SH-SY5Y (cell line): Measurements from ENCODE around the gene NUDT17.

Experiments
- GATA2 ChIP-seq: IDR thresholded peaks from 2 replicates; pipeline ENCODE4 v1.6.1; 2011; ENCODE audit warnings: mild to moderate bottlenecking, low read depth, low read length
- GATA3 ChIP-seq: IDR thresholded peaks from 2 replicates; pipeline ENCODE4 v1.6.1; 2011; ENCODE audit warnings: low read depth, mild to moderate bottlenecking, low read length, moderate library complexity

Gene NUDT17

DNA sequence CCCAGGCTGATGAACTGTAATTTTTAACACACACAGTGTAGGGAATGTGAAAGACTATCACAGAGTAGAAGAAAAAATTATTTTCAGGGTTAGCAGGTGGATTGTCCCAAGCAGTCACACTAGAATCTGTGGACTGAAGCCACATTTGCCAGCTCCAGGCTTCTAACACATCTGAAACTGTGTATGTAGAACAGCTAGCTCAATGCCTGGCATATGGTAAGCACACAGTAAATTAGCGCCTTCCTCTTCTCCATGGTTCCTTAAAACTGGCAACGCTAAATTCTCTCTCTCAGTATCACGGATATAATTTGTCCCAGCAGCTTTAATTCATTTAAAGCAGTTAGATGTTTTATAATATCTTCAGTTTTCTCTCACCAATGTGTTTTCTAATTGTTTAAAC lies 2.4 kb upstream of the NUDT17 start:
- no peak for TF ChIP-seq GATA3
- TF ChIP-seq GATA2: no peak

DNA sequence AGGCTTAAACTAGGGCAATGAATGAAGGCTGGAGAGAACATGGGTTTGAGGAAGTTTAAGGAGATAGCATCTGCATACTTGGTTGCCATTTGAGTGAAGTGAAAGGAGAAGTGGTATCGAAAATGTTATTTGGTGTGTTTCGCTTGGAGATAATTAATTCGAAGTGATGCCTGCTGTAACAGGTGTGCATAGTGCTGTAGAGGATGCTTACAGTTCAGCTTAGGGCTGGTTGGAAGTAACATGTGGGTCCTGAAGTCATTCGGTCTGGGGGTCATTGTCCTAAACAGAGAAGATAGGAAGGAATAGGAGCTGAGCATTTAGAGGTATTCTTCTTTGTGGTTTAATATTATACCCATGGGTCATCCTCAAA lies 301 bp upstream of the NUDT17 start:
- no peak for TF ChIP-seq GATA3
- TF ChIP-seq GATA2: no peak; the same call in 1 of the 2 replicates

DNA sequence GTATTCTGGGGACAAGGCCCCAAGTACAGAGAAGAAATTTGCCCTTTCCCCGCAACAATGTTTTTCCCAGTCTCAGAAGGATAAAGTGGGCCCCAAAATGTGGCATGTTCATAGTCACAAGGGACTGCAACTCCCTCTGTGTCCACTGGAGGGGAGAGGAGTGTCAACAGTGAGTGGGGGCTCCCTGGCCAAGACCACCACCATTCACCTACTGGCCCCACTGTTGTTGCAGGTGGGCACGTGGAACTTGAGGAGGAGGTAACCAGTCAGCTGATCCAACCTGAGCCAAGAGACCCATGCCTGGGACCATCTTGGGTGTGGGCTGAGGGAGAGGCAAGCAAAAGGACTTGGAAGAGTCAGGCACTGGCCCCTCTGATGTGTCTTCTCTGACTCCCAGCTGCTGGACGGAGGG lies 777 bp downstream of the NUDT17 start:
- no peak for TF ChIP-seq GATA3
- TF ChIP-seq GATA2: no peak

DNA sequence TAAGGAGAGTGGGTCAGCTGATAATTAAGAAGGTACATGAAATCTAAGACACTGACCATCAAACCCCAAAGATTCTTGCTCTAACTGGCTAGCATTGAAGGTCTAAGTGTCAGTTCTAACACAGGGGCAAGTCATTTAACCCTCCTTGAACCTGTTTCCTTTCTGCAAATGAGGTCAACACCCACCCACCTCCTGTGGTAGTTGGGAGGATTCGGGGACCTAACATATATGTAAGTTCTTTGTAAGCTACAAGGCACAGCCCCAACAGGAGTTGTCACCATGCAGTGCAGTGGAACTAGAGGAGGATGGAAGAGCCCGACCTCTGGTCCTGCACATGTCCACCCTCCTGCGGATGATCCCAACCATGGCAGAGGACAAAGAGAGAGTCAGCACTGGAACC lies 2.4 kb downstream of the NUDT17 start:
- TF ChIP-seq GATA2 (no peak), GATA3 (no peak)

DNA sequence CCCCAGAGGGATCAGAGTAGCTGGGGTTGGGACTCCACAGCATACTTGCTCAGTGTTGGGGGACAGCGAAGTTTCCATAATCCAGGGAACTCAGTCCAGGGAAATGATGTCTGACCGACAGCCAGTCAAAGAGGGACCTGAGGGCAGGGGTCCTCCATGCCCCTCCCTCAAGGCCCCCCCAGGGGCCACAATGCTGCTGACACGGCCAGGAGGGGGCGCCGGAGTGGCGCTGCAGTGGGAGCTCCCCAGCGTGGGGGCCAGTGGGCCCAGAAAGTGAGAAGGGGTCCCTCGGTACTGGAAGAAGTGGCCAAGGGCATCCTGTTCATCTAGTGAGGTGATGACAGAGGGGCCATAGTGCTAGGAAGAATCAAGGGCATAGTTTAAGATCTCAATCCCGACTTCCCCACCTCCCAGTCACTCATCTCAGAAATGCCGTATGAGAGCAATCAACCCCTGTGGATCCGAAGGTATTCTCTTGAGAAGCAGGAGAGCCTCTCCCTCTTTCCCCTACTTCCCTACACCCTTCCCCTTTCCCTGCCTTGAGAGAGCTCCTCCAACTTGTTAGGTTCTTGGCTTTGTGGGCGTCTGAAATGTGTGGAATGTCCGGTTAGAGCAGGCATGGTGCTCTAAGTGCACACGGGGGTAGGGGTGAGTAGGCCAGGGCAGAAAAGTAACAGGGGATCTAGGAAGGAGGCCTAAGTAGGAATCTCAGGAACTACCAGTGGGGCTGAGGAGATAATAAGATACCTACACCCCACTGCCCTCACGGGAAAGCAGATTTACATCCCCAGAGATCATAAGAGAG lies 4.1 kb downstream of the NUDT17 start:
- TF ChIP-seq GATA2: no peak
- TF ChIP-seq GATA3: no peak

DNA sequence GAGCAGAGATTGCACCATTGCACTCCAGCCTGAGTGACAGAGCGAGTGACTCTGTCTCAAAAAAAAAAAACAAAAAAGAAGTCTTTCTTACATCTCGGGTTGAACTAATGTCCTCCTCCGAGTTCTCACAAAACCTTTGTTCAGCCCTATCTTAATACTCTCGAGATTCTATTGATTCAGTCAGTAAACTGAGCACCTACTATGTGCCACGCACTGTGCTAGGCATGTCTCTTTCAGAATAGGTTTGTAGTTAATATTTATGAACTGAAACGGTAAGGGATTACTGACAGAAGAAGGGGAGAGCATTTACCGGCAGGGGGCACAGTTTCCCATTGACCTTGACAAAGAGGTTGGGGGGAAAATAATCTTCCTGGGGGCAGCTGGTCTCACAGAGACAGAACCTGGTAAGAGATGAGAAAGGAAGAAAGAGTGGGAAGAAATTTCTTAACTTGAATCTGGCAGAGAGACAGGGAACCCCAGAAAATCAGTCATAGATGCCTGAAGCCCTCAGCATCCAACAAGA lies 10.1 kb downstream of the NUDT17 start:
- TF ChIP-seq GATA2 (no peak), GATA3 (no peak)

DNA sequence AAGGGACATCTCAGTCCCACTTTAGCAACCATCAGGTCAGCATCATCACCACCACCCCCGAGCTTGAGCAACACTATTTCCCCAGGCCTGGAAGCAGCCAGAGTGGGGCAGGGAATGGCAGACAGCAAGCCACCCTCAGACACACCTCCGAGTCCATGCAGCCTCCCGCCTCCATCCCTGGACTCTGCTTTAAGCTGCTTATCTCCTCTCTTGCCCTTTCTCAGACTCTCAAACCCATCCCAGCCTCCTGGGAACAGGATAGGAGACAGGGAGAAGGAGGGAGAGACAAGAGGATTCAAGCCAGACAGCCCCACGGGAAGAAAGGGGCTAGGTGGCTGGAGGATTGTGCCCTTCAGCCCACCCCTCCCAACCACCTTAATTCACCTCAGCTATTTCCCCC lies 11.7 kb downstream of the NUDT17 start:
- no peak for TF ChIP-seq GATA3
- no peak for TF ChIP-seq GATA2

DNA sequence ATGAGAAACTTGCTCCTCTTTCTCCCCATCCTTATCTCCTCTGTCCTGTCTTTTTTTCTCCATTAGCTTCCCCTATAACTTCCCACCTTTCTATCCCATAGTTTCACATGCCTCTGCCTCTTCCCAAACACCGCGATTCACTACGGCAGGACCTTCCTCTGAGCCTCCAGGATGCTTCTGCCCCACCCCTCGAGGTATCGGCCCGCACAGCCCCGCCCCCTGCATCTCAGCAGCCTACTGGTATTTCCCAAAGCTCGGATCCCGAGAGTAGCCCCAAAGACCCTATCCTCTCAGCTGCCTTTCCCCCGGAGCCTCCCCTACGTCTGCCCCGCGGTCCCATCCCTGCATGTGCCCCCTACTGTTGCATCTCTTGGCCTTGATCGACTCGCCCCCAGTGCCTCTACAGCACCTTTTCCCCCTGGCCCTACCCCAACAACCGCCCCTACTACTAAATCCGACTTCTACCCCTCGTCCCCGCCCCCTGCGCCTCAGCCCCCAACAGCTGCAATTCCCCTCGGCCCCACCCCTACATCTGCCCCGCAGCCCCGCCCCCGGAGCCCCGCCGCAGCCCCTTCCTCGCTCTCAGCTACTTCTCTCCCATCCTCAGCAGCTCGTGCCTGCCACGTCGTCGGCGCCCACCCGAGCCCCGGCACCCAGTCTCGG lies 12.9 kb downstream of the NUDT17 start:
- TF ChIP-seq GATA3: no peak
- no peak for TF ChIP-seq GATA2

DNA sequence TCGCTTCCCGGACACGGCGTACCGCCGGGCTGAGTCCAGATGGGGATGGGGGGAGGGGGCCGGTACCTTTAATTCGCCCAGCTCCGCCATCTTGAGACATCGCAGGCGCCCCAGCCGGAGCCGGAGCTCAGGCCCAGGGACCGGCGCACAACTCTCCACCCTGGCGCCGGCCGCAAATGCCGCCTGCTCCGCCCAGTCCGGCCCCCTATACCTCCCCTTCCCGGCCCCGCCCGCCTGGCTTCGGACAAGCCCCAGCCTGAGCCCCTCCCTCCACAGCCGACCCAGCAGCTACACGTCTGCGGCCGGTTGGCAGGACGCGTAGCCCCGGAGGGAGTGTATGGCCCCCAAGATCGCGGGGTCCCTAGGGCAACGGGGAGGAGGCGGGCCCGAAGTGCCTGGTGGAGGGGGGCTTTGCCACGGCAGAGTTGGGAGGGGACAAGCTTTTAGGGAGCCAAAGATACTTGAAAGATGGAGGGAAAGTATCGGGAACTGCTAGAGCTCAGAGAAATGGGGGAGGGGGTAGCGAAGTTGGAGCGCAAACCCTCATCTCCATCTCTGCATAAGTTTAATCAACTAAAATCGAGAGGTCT lies 13.6 kb downstream of the NUDT17 start, which contains the start of gene PIAS3:
Gene PIAS3, minus strand, starts transcription at position 181 of the 590 bp plus-strand sequence. Its CDS starts 91 bp downstream, at position 90.
- TF ChIP-seq GATA2: no peak
- TF ChIP-seq GATA3: no peak

DNA sequence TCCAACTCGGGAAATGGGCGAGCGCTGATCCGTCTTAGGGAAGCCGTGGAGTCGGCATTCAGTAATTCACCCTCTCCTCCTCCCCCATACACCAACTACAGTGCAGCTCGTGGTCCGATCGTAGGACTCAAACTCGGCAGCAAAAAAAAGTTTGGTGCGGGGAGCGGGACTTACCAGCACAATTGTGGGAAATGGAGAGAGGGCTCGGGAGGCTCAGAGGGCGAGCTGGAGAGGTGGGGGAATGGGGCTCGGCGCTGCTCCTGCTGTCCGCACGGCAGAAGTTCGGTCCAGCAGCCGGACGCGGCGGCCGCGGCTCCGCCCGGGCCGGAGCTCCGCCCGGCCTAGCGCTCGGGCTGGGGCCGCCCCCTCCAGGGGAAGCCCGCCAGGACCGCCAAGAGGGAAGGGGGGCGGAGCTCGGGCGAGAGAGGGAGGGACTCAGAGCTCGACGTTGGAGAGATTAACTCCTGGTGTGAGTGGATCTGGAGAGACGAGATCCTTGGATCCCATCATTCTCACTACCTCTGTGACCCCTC lies 14.1 kb downstream of the NUDT17 start:
- TF ChIP-seq GATA2 (no peak), GATA3 (no peak)

DNA sequence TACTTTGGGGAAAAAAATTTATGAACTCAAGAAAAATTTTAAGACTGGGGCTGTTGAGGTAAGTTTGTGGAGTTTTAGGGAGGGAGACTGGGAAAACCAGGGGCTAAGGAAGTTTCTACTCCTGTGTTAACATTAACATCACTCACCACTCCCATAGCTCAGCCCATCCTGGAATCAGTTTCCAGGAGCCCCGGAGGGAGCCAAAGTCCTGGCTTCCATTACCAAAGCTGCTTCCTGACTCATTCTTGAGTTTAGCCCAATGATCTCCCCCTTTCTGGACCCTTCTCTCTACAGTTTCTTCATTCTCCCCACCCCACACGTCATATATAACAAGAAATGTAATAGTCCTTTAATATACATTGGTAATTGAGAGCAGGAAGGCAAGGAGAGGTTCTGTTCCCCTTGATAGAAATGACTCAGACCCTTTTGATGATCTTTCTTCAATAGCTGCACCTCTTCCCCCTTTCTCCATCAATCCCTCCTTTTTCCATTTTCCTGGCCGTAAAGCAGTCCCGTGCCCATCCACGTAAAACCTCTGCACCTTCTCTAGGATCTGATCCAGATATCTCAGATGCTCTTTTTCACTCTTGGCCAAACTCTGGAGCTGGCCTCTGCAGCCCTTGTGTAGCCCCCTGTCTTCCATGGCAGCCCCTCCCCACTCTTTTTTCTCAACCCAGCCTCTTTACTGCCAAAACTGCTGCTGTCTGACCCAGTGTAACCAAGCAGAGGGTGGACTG lies 18.0 kb downstream of the NUDT17 start:
- TF ChIP-seq GATA3: no peak
- no peak for TF ChIP-seq GATA2

DNA sequence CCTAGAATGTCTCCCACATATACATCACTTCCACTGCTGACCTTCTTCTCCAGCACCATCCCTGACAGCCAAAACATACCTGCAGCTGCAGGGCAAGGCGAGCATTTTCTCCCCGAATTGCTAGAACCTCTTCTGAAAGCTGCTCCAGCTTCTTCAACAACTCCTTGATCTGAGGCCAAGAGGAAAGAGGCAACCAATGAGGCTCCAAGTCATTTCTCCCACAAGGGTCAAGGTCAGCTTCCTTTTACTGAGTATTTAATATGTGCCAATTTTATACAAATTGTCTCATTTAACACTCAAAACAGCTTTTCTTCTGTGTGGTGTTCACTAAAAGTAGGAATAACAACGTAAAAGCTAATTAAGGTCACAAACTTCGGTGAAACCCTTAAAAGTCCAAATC lies 22.8 kb downstream of the NUDT17 start:
- TF ChIP-seq GATA2: no peak
- no peak for TF ChIP-seq GATA3

DNA sequence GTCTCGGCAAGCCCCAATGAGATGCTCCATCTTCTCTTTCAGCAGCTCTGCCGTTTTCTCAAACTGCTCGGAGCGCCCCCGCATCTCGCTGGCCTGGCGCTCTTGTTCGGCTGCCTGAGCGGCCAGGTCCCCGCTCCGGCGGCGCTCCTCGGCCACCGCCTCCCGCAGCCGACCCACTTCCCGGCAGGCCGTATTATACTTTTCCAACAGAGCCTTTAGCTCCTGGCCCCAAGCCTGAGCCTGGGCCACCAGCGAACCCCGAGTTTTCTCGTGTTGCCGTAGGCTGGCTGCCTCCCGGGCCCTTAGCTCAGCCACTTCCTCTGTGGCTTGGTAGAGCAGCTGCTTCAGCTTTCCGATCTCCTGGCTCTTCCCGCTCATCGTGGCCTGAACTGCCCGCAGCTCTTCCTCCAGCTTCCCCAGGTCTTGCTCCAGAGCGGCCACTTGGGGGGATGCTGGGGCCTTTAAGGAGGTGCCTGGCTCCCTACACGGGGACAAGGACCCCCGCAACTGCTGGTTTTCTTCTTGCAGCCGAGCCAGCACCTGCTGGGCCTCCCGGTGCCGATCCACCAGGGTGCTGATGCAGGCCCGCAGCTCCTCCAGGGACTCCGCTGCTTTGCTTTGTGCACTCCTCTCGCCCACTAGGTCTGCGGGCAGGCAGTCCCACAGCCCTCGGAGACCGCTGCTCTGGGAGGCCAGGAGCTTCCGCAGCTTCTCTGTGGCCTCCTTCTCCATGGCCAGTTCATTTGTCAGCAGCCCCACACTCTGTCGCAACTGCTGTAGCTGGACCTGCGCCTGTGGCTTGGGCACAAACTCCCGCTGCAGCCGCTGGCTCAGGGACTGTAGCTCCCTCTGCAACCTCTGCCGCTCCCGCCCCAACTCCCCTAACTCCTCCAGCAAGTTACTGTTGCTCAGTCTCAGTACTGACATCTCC lies 26.8 kb downstream of the NUDT17 start:
- TF ChIP-seq GATA3: no peak
- no peak for TF ChIP-seq GATA2
